KMS-11 (cell line): ENCODE data around the gene MAST4.

Source experiments
- H2AFZ ChIP-seq: fragments of 200-600 bp; sonication (generic); 2 replicates; pipeline ENCODE4 v1.6.1; 2016; ENCODE audit warnings: antibody characterized with exemption, mixed run types, low read depth
- H3K27ac ChIP-seq: fragments of 200-600 bp; sonication (generic); 2 replicates; pipeline ENCODE4 v1.6.1; 2016; ENCODE audit warnings: mild to moderate bottlenecking, mixed run types
- H3K27me3 ChIP-seq: fragments of 200-600 bp; sonication (generic); 2 replicates; pipeline ENCODE4 v1.6.1; 2017; ENCODE audit warnings: mild to moderate bottlenecking, low read depth, mixed run types, moderate library complexity; ENCODE audit not compliant: insufficient read depth
- H3K36me3 ChIP-seq: fragments of 200-600 bp; sonication (generic); 2 replicates; pipeline ENCODE4 v1.6.1; 2017; ENCODE audit warnings: mild to moderate bottlenecking, mixed run types; ENCODE audit not compliant: insufficient read depth
- H3K4me1 ChIP-seq: fragments of 200-600 bp; sonication (generic); 2 replicates; pipeline ENCODE4 v1.6.1; 2016; ENCODE audit warnings: mild to moderate bottlenecking, low read depth, mixed run types; ENCODE audit not compliant: poor library complexity, severe bottlenecking
- H3K4me2 ChIP-seq: fragments of 200-600 bp; sonication (generic); 2 replicates; pipeline ENCODE4 v1.7.0; 2016; ENCODE audit warnings: mild to moderate bottlenecking, mixed run types
- H3K4me3 ChIP-seq: fragments of 200-600 bp; sonication (generic); IDR thresholded peaks from 2 replicates; pipeline ENCODE4 v1.6.1; 2017; ENCODE audit warnings: low read depth, low read length, mixed read lengths; ENCODE audit not compliant: insufficient read depth
- H3K79me2 ChIP-seq: fragments of 200-600 bp; sonication (generic); 2 replicates; pipeline ENCODE4 v1.6.1; 2016; ENCODE audit warnings: low read depth, mixed run types; ENCODE audit not compliant: insufficient read depth
- H3K9ac ChIP-seq: fragments of 200-600 bp; sonication (generic); 2 replicates; pipeline ENCODE4 v1.6.1; 2016; ENCODE audit warnings: mild to moderate bottlenecking, mixed run types
- H4K20me1 ChIP-seq: fragments of 200-600 bp; sonication (generic); 2 replicates; pipeline ENCODE4 v1.6.1; 2016; ENCODE audit warnings: mild to moderate bottlenecking, mixed run types; ENCODE audit not compliant: insufficient read depth
- TF ChIP-seq, protein P1 (sequence below): fragments of 200-600 bp; sonication (generic); conservative IDR thresholded peaks from 2 replicates; pipeline ENCODE4 v1.6.1; 2017; ENCODE audit warnings: low read depth, mild to moderate bottlenecking, antibody characterized with exemption, low read length, moderate library complexity, mixed read lengths

Gene MAST4

DNA sequence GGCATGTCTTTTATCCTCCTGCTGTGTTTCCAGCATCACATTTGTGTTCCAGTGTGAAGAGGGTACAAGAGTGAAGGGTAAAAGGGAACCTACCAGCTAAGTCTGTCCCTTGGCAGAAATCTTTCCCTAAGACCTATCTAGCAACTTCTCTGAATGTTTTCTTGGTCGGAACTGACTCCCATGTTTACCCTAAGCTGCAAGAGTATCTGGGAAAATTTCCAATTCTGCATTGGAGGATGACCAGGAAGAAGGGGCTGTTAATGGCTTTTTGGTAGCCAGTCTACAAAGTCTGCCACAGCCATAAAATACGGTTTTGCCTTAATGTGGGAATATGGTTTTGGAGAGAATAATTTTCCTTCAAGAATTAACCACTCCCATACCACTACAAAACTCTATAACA lies 75.1 kb downstream of the MAST4 start:
- Histone ChIP-seq H3K4me3 (no peak overlapping the region), H3K36me3 (no peaks in the 10 kb centered on the region), H3K27me3 (no peaks in the 10 kb centered on the region), H3K4me2 (no peak overlapping the region), H3K9ac (no peak overlapping the region), H3K27ac (no peak overlapping the region), H3K79me2 (no peaks in the 10 kb centered on the region), H4K20me1 (no peaks in the 10 kb centered on the region), H3K4me1 (no peaks in the 10 kb centered on the region), H2AFZ (no peak overlapping the region)
- TF ChIP-seq, protein P1, sequence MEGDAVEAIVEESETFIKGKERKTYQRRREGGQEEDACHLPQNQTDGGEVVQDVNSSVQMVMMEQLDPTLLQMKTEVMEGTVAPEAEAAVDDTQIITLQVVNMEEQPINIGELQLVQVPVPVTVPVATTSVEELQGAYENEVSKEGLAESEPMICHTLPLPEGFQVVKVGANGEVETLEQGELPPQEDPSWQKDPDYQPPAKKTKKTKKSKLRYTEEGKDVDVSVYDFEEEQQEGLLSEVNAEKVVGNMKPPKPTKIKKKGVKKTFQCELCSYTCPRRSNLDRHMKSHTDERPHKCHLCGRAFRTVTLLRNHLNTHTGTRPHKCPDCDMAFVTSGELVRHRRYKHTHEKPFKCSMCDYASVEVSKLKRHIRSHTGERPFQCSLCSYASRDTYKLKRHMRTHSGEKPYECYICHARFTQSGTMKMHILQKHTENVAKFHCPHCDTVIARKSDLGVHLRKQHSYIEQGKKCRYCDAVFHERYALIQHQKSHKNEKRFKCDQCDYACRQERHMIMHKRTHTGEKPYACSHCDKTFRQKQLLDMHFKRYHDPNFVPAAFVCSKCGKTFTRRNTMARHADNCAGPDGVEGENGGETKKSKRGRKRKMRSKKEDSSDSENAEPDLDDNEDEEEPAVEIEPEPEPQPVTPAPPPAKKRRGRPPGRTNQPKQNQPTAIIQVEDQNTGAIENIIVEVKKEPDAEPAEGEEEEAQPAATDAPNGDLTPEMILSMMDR, result no peak

DNA sequence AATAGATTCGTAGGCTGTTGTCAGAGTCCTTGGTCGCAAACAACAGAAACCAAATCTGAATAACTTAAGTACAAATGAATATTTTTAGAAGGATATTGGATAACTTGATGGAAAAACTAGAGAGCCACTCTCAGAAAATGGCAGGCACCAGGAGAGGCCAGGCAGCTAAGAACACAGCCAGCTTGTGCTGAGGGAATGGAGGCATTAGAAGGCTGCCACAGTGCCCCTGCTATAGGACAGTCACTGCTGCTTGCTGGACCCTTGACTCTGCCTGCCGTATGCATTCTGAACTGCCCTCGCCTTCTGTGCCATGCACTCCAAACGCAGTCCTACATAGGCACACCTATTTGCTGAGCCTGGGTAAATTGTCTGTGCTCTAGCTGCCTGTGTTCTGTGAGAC lies 78.6 kb downstream of the MAST4 start:
- Histone ChIP-seq H2AFZ (no peak overlapping the region), H3K27ac (no peak overlapping the region), H3K4me2 (no peak overlapping the region), H3K27me3 (no peaks in the 10 kb centered on the region), H4K20me1 (no peaks in the 10 kb centered on the region), H3K79me2 (no peaks in the 10 kb centered on the region), H3K9ac (no peak overlapping the region), H3K4me1 (peaks cover 3% of the 10 kb centered on the region), H3K4me3 (no peak overlapping the region), H3K36me3 (no peaks in the 10 kb centered on the region)
- TF ChIP-seq, protein P1, result no peak

DNA sequence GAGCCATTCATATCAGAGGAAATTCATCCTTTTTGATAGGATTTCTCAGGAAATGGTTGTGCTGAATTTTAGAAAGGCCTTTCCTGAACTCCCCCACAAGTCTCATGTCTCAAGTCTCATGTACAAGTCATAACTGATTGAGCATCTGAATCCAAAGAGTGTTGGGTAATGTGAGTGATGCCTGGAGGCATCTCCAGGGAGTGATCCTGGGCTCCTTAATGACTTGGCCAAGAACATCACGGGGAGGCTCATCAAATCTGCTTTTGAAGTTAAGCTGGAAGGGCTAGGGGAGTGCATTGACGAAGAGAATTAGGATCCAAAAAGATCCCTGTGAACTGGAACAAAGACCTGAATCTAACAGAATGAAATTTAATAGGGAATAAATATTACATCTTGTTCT lies 79.2 kb downstream of the MAST4 start:
- Histone ChIP-seq H3K79me2 (no peaks in the 10 kb centered on the region), H3K4me3 (no peak overlapping the region), H3K4me1 (peaks cover 9% of the 10 kb centered on the region), H3K27me3 (no peaks in the 10 kb centered on the region), H3K9ac (no peak overlapping the region), H2AFZ (no peak overlapping the region), H4K20me1 (no peaks in the 10 kb centered on the region), H3K36me3 (no peaks in the 10 kb centered on the region), H3K4me2 (no peak overlapping the region), H3K27ac (no peak overlapping the region)
- TF ChIP-seq, protein P1, result no peak

DNA sequence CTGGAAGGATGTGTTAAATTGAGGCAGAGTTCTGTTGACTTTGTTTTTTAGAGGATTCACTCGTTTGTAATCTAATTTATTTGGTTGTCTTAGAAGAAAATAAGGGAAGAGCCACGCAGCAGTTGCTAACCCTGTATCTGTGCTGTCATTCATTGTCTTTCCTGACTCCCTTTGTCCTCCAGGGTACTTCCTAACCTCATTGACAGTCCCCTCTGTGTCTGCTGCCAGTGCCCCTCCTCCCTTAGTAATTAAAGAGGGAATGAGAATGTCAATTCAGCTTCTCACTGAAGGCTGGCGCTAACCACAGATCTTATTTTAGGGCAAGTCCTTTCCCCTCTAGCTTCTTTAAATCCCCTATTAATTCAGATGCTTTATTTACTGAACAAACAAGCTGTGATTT lies 84.0 kb downstream of the MAST4 start:
- H3K4me3 ChIP-seq, result no peak overlapping the region

More for the DNA sequence above, 84.0 kb downstream of the MAST4 start:
- Histone ChIP-seq H3K27me3 (no peaks in the 10 kb centered on the region), H3K4me1 (peaks cover 11% of the 10 kb centered on the region), H4K20me1 (no peaks in the 10 kb centered on the region), H3K36me3 (no peaks in the 10 kb centered on the region), H2AFZ (no peak overlapping the region), H3K9ac (no peak overlapping the region), H3K4me2 (no peak overlapping the region), H3K79me2 (no peaks in the 10 kb centered on the region), H3K27ac (no peak overlapping the region)
- TF ChIP-seq, protein P1, result no peak
